OCI-LY7 (cell line): ENCODE measurements around the gene ATG10. TPM values are rescaled to one million over a fixed set of nuclear protein-coding genes. Genes with fewer than 3 reads are reported as not detected.

ENCODE experiments used
- BruUV-seq: library from RNA; stranded (reverse); fragments of 400-500 nt; replicated peaks from 2 replicates; lab custom pipeline; 2021; lab: Mats Ljungman, UMichigan
- CTCF ChIA-PET: fragments of 300-600 bp; sonication (Branson Sonifier 250); formaldehyde crosslinking; loops from one replicate; lab custom pipeline; 2022; ENCODE audit warnings: antibody characterized with exemption; ENCODE audit not compliant: unreplicated experiment; lab: Charles Lee
- POLR2A ChIA-PET: fragments of 300-600 bp; sonication (Branson Sonifier 250); formaldehyde crosslinking; loops from one replicate; lab custom pipeline; 2022; ENCODE audit warnings: antibody characterized with exemption; lab: Charles Lee
- DNase-seq: peaks from one replicate; pipeline ENCODE4 v3.0.0-alpha.2; 2015; ENCODE audit warnings: low spot score
- H2AFZ ChIP-seq: fragments of 200-600 bp; sonication (generic), shearing (Covaris generic); 2 replicates; pipeline ENCODE4 v1.6.1; 2014; ENCODE audit warnings: mild to moderate bottlenecking, antibody characterized with exemption, low read length, moderate library complexity
- H3K27ac ChIP-seq: fragments of 200-600 bp; sonication (generic); 2 replicates; pipeline ENCODE4 v1.5.1; 2014; ENCODE audit warnings: mixed run types, low read depth, mild to moderate bottlenecking, moderate library complexity, low read length, inconsistent platforms; ENCODE audit not compliant: poor library complexity, severe bottlenecking
- H3K36me3 ChIP-seq: fragments of 200-600 bp; sonication (generic); 2 replicates; pipeline ENCODE4 v1.6.1; 2014; ENCODE audit warnings: mild to moderate bottlenecking, antibody characterized with exemption, low read length, moderate library complexity, mixed read lengths; ENCODE audit not compliant: insufficient read depth
- H3K4me1 ChIP-seq: fragments of 200-600 bp; sonication (generic); 2 replicates; pipeline ENCODE4 v1.5.1; 2014; ENCODE audit warnings: mild to moderate bottlenecking, low read length; ENCODE audit not compliant: insufficient read depth, poor library complexity, severe bottlenecking
- H3K4me2 ChIP-seq: fragments of 200-600 bp; sonication (generic); 2 replicates; pipeline ENCODE4 v1.6.1; 2014; ENCODE audit warnings: mild to moderate bottlenecking, low read length
- H3K4me3 ChIP-seq: fragments of 200-600 bp; sonication (generic); 2 replicates; pipeline ENCODE4 v1.5.1; 2014; ENCODE audit warnings: mild to moderate bottlenecking, low read depth, low read length; ENCODE audit not compliant: poor library complexity, severe bottlenecking
- H3K79me2 ChIP-seq: fragments of 200-600 bp; sonication (generic); 2 replicates; pipeline ENCODE4 v1.6.1; 2016; ENCODE audit warnings: low read depth, mild to moderate bottlenecking, low read length, moderate library complexity, mixed read lengths; ENCODE audit not compliant: insufficient read depth
- H3K9me2 ChIP-seq: fragments of 200-600 bp; sonication (generic); 2 replicates; pipeline ENCODE4 v1.6.1; 2016; ENCODE audit warnings: mild to moderate bottlenecking, low read length, mixed read lengths; ENCODE audit not compliant: insufficient read depth
- H3K9me3 ChIP-seq: fragments of 200-600 bp; sonication (generic); 2 replicates; pipeline ENCODE4 v1.6.1; 2014; ENCODE audit warnings: mild to moderate bottlenecking, mixed run types, low read length, mixed read lengths
- H4K20me1 ChIP-seq: fragments of 200-600 bp; sonication (generic); 2 replicates; pipeline ENCODE4 v1.6.1; 2014; ENCODE audit warnings: mild to moderate bottlenecking, antibody characterized with exemption, low read length, moderate library complexity, mixed read lengths; ENCODE audit not compliant: insufficient read depth
- EZH2phosphoT487 ChIP-seq: fragments of 200-600 bp; sonication (generic); IDR thresholded peaks from 2 replicates; pipeline ENCODE4 v1.6.1; 2018; ENCODE audit warnings: low read depth, borderline replicate concordance, mild to moderate bottlenecking, mixed run types, antibody characterized with exemption, low read length, moderate library complexity, mixed read lengths
- intact Hi-C: fragments of 100-400 bp; cut with micrococcal nuclease; formaldehyde crosslinking; loops from one replicate; pipeline ENCODE4 v1.10.0; 2022; ENCODE audit not compliant: unreplicated experiment
- total RNA-seq, 2 experiments: library from RNA; depleted of rRNA in 1 of 2; stranded (reverse); fragments of >200 nt in 1 of 2; shearing (Covaris generic) in 1 of 2; gene quantifications; 2 replicates each; pipeline ENCODE4 v1.2.3, GENCODE V29; 2014 to 2022
- TF ChIP-seq, protein P1 (sequence below): fragments of 200-600 bp; sonication (generic); conservative IDR thresholded peaks from 2 replicates; pipeline ENCODE4 v1.5.1; 2014; ENCODE audit warnings: mild to moderate bottlenecking, antibody characterized with exemption, low read length, moderate library complexity, mixed read lengths

Gene ATG10
- total RNA-seq, 2 experiments from 2014 or later: 5.4 to 14.8 TPM

DNA sequence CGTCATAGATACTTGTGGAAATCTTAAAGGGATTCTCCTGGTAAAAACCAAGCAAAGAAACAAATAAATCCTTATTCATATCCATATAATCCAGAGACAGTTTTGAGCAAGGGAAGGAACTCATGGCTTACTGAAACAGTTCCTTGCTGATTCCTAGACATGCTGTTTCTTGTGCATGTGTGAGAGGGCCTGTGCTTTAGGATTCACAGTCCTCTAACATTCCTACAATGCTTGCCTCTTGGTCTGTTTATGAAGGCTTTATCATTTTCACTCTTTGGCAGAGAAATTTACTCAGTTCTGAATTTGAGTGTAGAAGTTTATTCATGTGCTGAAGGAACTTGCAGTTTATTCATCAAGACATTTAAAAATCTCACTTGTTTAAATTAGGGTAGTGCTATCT is 183.0 kb downstream of the ATG10 start:
- Histone ChIP-seq H3K27ac (no peak overlapping the region), H3K9me2 (no peaks in the 10 kb centered on the region), H4K20me1 (no peaks in the 10 kb centered on the region), H2AFZ (no peak overlapping the region), H3K9me3 (no peaks in the 10 kb centered on the region), H3K4me2 (no peak overlapping the region), H3K4me1 (no peaks in the 10 kb centered on the region), H3K36me3 (no peaks in the 10 kb centered on the region), H3K4me3 (no peak overlapping the region), H3K79me2 (no peaks in the 10 kb centered on the region)
- no TSS peak for BruUV-seq
- ChIA-PET POLR2A (interaction anchor here (1.0 kb wide), 1 partner anchor 11 kb away, joined by 3 read pairs; no protein-coding TSS in a partner anchor), CTCF (no interaction called here)
- TF ChIP-seq, protein P1, sequence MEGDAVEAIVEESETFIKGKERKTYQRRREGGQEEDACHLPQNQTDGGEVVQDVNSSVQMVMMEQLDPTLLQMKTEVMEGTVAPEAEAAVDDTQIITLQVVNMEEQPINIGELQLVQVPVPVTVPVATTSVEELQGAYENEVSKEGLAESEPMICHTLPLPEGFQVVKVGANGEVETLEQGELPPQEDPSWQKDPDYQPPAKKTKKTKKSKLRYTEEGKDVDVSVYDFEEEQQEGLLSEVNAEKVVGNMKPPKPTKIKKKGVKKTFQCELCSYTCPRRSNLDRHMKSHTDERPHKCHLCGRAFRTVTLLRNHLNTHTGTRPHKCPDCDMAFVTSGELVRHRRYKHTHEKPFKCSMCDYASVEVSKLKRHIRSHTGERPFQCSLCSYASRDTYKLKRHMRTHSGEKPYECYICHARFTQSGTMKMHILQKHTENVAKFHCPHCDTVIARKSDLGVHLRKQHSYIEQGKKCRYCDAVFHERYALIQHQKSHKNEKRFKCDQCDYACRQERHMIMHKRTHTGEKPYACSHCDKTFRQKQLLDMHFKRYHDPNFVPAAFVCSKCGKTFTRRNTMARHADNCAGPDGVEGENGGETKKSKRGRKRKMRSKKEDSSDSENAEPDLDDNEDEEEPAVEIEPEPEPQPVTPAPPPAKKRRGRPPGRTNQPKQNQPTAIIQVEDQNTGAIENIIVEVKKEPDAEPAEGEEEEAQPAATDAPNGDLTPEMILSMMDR: no peak
- no peak for TF ChIP-seq EZH2phosphoT487
- intact Hi-C loops: no loop called here
- DNase-seq: no peak

DNA sequence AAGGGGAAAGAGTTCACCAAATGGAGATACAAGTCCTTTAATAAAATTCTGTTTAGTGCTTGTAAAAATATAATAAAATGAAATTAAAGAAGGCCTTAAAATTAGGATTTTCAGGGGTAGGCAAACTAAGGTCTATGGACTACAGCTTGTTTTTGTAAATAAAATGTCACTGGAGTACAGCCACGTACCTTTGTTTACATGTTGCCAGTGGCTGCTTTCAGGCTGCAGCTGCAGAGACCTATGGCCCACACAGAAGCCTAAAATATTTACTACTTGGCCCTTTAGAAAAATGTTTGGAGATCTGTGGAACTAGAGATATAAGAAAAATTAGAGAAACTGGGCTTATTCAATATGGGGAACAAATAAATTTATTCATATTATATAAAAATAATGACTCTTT is 183.5 kb downstream of the ATG10 start:
- Histone ChIP-seq H3K27ac (no peak overlapping the region), H4K20me1 (no peaks in the 10 kb centered on the region), H3K36me3 (no peaks in the 10 kb centered on the region), H3K9me3 (no peaks in the 10 kb centered on the region), H2AFZ (no peak overlapping the region), H3K79me2 (no peaks in the 10 kb centered on the region), H3K4me1 (no peaks in the 10 kb centered on the region), H3K4me3 (no peak overlapping the region), H3K4me2 (no peak overlapping the region), H3K9me2 (no peaks in the 10 kb centered on the region)
- TF ChIP-seq, protein P1: no peak
- no peak for TF ChIP-seq EZH2phosphoT487
- BruUV-seq: no TSS peak
- intact Hi-C loops: no loop called here
- ChIA-PET POLR2A (no interaction called here), CTCF (no interaction called here)
- DNase-seq: no peak

DNA sequence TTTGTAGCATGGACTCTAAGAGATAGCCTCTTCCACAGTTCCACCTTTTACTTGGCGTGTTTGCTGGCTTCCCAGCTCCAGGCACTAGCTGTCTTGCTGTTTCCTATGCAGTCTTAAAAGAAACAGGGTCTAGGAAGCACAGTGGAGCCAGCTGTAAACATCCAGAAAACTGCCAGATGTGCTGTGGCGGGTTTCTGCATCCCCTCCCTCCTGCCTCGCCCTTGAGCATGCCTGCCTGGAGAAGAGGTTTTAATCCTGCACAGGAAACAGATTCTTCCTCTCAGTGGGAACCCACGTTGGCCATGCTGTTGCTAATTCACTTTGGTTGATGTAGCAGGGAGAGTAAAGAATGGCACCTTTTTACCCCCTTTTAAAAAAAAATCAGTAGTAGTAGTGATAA is 185.1 kb downstream of the ATG10 start:
- DNase-seq: no peak
- H3K9me2 ChIP-seq: no peaks in the 10 kb centered on the region
- TF ChIP-seq, protein P1: no peak
- no peak for TF ChIP-seq EZH2phosphoT487
- ChIA-PET CTCF (no interaction called here), POLR2A (no interaction called here)
- no peaks in the 10 kb centered on the region for H4K20me1 ChIP-seq
- H2AFZ ChIP-seq: no peak overlapping the region
- H3K4me3 ChIP-seq: no peak overlapping the region
- no peaks in the 10 kb centered on the region for H3K9me3 ChIP-seq
- intact Hi-C loops: no loop called here
- H3K4me2 ChIP-seq: no peak overlapping the region
- no peaks in the 10 kb centered on the region for H3K36me3 ChIP-seq
- H3K4me1 ChIP-seq: no peaks in the 10 kb centered on the region
- no TSS peak for BruUV-seq
- no peaks in the 10 kb centered on the region for H3K79me2 ChIP-seq
- no peak overlapping the region for H3K27ac ChIP-seq
